OCI-M1 (cell line): ENCODE data around the gene AIFM1.
A peak's percentile ranks its signal among the peaks of the same experiment; 100 is the strongest.

Source experiments
- DNase-seq: peaks from one replicate; lab custom pipeline; 2025; lab: John Stamatoyannopoulos, UW

The AIFM1 gene

DNA sequence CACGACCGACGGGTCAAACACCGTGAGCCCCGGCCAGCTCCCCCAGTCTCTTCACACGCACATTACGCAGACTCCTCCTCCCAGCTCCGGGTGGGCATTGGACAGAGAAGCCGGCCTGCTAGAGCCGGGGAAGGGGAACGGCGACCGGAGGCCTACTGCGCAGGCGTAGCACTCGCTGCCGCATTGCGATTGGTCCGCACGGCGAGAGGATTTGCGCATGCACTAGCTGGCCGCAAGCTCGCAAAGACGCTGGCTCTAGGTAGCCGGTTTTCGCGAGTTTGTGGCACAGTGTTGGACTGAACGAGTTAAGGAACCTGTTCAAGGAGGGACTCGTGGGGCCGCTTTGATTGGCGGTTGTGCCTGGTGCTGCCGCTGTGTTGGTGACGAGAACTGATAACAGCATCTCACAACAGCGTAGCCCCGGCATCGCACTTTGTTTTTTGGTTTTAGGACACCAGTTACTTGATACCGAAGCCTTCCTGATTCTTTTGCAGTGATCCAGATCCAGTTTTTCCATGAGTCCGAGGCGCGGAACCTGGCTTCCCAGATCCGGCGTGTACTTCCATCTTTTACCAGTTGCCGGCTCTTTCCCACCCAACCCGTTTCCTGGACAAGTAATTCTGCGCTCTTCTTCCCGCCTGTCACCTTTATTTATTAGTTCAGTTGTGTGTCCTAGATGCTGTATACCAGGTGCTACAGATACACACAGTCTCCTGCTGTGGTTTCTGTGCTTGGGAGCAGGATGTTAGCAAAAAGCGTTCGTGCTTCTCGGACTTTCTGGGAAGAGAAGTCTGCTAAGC, at the start of gene AIFM1:
AIFM1 (minus strand) TSS at position 139 of the 800 bp plus-strand sequence. CDS start 185 bp downstream, outside the sequence.
- DNase-seq: peak; percentile 97

DNA sequence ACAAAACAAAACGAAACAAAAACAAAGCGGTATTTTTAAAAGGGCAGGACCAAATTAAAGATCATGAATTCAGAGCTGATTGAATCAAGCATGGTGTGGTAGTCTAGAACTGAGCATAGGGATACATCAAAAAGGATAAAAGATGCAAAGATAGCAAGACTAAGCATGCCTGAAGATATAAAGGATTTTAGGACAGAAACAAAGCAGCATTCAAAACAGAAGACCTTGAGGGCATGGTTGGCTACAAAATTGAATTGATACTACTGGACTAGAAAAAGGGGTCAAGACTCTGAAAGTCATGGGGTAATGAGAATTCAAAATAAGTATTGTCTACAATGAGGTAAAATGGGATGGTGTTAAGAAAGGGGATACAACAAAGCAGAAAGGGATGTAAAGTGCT, 47.7 kb upstream of the AIFM1 start:
- DNase-seq: no peak

DNA sequence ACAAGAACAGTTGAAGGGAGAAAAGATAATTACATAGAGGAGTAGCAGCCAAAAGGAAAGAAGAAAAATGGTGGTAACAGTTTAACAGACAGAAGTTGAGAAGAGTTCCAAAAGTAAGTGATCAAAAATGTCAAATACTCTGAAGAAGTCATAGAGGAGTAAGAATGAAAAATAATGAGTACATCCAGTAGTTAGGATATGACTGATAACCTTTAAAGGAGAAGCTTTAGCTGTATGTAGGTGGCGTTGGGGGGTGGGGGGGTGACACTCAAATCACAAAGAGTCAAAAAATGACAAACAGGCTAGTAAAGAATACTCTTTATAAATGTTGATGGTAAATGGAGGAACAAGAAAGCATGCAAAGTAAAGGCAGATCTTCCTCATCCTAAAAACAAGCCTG, 46.7 kb upstream of the AIFM1 start:
- no peak for DNase-seq

DNA sequence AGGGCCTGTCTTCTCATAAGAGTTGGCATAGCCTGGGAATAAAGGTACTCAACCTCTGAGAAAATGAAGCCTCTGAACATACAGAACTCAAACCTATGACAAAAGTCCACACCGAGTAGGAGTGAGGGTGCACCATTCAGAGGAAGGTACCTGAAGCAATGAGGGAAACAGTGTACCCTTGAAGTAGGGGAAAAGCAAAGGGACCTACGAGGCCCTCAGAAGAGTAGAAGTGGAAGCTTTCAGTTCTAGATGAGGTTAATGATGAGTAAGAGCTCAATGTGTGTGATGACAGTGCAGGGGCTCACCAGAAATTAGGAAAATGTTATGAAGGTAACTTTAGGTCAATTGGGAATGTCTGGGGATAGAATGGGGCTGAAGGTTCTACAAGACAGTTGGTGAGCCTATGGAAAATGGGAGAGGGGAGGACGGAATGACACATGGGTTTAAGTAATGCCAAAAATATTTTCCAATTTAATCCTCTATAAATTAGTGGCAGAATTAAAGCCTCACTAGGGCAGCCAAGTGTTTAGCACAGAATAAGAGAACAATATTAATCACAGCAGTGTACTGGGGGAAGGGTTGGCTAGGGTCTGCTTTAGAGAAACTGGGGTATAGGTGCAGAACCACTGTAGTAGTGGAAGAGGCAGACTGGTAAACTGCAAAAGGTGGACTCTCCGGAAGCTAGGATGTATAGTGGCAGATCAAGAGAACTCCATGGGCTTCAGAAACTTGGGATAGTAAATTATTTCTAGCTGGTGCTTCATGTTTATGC, 46.0 kb upstream of the AIFM1 start:
- DNase-seq: no peak

DNA sequence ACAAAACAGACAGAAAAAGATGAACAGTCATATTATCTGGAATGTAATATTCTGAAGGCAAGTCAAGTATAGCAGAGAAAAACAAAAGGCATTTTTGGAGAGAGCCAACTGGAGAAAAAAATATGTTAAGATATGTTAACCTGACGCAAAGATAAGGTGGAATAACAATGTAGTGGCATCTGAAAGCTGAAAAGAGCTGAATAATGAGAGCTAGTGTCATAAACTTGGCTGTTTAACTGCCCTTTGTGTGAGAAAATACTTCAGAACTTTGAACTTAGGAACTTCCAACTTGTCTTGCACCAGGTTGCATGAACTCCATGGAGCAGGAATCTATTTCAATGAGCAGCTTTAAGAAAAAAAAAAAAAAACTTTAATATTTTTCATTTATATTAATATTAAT, 39.0 kb upstream of the AIFM1 start:
- no peak for DNase-seq

DNA sequence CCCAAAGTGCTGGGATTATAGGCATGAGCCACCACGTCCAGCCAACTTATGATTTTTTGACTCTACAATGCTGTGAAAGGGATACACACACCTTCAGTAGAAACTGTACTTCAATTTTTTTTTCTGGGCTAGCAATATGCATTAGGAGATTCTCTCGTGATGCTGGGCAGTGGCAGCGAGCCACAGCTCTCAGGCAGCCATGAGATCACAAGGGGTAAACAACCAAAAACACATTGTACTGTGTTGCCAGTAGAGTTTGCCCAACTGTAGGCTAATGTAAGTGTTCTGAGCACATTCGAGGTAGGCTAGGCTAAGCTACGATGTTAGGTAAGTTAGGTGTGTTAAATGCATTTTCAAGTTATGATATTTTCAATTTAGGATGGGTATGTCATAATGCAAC, 31.8 kb upstream of the AIFM1 start:
- no peak for DNase-seq

DNA sequence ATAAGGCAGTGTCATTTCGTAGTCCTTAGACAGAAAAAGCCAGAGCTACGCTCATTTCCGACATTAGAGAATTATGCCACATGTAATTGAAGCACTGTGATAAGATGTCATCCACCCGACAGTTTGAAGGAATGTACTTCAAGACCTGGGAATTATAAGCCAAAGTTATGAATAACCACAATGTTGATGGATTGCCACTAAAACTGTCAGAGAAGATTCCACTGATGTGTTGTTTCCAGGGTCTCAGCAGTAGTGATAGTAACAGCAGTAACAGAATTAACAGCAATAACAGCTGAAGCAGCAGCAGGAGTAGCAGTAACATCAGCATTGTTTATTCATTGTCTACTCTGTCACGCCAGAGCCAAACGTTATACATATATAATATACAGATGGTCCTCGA, 30.8 kb upstream of the AIFM1 start:
- DNase-seq: no peak

DNA sequence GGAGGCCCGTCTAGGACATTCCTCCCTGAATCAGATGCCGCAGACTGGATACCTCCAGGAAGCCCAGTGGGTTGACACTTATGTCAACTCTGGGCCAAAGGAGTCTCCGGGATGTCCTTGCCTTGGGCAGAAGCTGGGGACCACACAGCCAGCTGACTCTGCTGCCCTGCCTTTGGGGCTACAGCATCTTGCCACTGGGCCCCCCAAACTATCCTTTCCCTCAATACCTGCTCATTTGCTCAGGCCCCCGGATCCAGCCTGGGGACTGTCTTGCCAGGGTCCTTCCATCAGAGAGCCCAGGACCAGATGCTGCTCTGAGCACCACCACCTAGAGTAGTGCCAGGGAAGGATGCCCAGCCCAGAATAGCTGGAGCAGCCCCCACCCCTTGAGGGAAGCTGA, 25.2 kb upstream of the AIFM1 start:
- DNase-seq: no peak

DNA sequence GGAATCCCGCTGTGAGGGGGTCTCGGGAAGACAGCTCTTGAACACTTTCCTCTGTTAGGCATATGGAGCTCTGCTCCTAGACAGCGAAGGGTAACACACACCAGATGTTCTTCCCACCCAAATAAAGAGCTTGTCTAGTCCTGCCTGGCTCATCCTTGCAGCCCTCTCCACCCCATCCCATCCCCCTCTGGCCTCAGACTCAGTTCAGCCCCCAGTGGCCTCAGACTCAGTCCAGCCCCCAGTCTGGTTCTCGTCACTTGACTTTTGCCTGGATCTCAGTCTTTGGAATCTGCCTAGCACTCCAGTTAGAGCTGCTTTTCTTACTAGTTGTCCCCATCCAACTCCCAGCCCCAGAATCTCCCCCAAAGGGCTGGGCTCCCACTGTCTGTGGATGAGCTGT, 21.0 kb upstream of the AIFM1 start:
- no peak for DNase-seq

DNA sequence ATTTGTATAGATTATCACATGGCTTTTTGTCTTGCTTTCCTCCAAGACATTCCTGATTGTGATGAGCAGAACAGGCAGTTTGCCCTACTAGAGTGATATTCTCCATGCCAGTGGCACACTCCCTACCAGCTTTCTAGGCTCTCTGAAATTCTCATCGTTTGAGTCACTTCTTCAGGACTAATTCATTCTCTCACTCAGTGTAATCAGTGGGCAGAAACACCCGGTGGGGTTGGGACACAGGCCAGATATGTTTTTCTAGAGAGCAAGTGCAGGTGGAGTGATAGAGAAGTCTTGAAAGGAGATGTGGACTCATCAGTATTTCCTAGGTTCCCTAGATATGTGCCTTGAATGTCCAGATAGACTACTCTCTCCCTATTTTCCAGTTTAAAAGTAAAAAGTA, 19.2 kb upstream of the AIFM1 start:
- DNase-seq: no peak

DNA sequence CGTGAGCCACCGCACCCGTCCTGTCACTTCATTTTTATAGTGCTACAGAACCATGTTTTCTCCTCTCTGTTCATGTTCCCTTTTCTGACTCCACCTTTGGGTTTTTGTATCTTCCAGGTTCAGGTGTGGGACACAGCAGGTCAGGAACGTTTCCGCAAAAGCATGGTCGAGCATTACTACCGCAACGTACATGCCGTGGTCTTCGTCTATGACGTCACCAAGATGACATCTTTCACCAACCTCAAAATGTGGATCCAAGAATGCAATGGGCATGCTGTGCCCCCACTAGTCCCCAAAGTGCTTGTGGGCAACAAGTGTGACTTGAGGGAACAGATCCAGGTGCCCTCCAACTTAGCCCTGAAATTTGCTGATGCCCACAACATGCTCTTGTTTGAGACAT, 18.5 kb upstream of the AIFM1 start:
- DNase-seq: no peak

DNA sequence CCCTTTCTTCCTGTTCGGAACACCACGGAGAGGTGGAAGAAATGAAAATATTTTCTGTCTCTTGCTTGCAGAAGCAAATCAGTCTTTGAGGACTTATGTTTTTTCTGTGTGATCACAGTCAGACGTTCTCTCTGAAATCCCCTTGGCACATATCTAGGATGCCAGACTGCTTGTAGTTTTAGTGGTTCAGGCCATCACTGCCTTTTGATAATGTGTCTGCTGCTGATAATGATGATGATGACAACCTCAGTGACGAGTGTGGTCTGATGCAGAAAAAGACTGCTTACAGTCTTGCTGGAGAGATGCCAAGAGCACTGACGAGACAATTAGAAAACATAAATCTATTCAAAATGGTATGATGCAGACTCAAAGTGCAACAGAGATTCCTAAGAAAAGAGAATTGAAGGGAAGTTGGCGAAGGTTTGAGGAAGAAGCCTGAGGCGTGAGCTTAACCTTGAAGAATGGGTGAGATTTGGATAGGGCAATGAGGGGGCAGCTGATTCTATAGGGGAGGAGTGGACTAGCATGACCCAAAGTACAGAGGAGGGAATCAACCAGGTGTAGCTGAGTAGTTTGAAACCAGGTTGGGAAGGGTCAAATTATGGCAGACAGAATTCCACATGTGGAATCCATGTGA, 14.1 kb upstream of the AIFM1 start:
- DNase-seq: peak; percentile 96

DNA sequence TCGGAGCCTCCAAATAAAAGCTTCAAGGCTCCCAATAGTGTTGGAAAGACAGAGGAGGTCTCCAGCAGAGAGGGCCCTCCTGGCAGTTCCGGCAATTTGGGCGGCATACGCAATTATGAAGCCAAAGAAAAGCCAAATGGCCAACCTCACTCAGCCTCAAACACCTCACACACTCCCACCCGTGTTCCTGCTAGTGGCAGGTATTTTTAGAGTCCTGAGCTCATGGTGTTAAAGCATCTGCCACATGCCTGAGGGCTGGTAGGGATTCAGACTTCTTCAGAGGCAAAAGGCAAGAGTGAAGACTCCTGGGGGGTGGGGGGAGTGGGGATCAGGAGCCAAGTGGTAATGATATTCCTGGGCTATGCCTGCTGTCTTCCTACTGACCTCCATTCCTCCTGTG, 13.5 kb upstream of the AIFM1 start:
- DNase-seq: no peak

DNA sequence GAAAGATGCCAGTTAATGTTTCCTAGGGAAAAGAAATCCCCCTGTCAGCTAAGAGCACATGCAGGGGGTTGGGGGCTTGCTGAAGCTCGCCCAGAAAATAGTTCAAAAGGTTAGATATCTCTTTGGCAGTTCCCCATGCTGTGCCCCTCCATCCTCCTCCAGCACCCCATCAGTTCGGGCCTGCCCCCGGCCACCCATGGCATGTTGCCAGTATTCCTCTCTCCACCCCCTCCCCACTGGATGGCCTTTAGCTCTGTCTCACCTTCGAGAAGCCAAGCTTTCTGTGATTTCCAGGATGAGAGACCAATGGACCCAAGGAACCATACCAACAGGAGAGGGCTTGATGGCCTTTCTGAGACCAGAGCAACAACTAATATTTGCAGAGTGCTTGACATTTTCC, 11.3 kb upstream of the AIFM1 start:
- DNase-seq: no peak

DNA sequence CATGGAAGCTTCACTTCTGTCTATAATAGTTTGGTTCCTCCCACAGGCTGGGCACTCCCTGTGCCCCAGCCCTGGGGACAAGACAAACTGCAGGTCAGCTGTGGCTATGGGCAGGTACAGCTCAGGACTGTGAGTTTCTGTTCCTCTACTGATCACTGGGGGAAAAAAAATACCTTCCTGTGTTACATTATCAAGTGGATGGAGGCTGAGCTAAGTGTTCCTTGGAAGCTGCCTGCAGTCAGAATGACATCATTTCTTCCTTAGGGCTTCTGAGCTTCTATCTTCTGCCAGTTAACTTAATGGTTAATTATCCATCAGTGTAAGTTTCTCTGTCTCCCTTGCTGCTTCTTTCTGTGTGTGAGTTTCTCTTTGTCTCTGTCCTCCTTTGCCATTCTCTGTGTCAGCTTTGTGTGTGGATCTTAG, 10.7 kb upstream of the AIFM1 start:
- peak; percentile 54 for DNase-seq

DNA sequence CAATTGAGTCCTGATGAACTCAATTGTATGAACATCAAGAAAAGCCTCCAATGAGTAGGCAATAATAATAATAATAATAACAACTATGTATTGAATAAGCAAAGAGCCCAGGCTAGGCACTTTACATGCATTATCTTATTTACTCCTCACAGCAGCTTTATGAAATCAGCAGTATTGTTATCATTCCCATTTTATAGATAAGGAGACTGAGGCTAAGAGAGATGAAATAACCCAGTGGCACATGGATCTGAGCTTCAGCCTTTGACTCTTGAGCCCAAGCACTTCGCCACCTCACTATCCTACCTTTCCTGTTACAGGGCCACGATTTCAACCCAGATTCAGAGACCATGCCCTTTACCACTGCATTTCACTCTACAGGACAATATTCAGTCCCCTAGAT, 9.3 kb upstream of the AIFM1 start:
- peak; percentile 39 for DNase-seq

DNA sequence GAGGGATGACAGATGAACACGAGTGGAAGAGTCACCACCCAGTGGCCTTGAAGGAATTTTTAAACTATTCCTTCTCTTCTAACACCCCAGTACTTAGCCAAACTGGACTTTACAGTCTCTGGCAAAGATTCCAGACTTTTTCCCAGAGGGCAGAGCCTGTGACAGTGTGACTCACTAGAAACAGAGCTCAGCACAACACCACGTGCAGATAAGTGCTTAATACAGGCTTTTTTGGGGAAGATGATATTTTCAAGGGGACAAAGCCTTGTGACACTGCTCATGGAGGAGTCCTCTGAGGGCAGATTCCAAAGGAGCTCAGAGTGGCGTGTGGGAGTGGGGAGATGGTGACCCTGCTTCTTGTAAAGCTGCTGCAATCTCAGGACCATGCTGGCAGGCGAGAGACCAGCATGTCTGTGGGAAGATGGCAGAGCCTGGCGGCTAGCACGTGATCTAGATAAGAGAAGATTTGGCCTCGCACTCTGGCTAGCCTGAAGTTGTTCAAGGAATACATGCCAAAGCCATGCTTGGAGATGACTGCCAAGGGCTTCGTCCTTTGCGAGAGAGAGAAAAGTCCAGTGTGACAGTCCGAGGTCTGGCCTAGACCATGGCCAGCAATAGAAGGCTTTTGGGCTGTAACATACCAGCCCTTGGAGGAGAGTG, 8.5 kb upstream of the AIFM1 start:
- peak; percentile 73 for DNase-seq

DNA sequence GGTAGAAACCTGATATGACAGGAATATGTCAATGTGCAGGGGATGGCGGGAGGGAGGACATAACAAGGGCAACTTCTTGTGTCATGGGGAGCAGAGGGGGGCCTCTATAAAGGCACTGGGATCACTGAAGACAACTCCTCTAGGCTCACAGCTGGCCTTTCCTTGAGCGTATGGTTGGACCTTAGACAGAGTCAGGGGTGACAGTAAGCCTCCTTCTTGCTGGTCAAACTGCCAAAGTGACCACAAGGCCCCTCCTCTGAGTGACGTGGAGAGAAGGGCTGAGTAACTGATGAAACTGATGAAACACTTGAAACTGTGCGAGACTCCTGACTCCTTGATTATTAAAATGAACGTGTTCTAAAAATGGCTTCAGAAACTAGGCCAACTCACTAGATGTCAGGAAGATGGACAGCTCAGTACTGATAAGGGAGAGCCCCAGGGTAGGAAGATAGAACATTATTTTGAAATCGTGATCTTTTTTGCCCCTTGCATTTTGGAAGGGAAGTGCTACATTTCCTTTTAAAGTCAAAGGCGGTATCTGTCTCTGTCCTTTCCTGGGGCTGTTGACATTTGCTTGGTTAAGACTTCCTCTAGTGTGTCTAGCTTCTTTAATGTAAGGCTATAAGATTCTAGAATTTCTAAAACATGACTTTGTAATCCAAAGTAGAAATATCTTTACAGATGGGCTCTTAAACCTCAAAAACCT, 7.7 kb upstream of the AIFM1 start:
- DNase-seq: peak; percentile 97

DNA sequence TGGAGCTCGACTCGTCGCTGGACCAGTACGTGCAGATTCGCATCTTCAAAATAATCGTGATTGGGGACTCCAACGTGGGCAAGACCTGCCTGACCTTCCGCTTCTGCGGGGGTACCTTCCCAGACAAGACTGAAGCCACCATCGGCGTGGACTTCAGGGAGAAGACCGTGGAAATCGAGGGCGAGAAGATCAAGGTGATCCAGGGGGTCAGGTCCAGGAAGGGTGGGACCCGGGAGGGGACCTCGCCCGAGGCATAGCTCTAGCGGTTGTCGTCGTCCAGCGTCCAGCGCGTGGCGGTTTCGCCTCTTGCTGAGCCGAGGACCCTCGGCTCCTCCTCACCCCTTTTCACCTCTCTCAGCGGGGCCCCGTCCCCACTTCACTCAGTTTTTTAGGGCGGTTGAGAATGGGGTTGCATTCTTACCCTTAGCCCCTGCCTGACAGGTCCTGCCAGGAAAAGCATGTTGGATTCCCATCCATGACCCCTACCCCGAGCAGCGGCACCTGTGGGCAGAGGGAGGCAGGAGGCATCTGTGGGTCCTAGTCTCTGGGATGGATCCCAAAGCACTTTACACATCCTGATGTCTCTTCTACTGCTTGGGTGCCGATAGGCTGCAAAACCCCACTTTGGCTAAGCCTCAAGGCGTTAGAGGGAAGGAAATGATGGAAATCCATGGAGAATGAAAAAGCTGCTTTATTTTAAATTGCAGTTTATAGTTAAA, 6.6 kb upstream of the AIFM1 start:
- DNase-seq: peak; percentile 40

DNA sequence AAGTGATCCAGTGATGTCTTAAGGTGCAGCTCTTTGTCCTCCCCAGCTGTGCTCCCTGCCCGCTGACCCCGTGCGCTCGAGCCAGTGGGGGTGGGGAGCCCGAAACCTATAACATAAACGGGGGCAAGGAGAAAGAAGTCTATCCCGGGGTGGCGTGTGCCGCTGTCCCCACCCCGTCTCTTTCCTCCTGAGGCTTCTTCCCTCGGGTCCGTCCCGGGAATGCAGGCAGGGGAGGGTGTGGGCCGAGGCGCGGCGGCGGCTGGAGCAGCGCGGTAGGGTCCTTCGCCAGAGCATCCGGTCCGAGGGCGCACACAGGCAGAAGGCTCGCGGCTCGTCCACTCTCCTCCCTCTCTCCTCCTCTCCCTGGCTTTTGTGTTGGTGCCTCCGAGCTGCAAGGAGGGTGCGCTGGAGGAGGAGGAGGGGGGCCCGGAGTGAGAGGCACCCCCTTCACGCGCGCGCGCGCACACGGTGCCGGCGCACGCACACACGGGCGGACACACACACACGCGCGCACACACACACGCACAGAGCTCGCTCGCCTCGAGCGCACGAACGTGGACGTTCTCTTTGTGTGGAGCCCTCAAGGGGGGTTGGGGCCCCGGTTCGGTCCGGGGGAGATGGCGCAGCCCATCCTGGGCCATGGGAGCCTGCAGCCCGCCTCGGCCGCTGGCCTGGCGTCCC, 5.9 kb upstream of the AIFM1 start, which contains the start of gene RAB33A:
RAB33A (plus strand) TSS at position 517 of the 681 bp plus-strand sequence; CDS start at position 618, 101 bp downstream.
- peak; percentile 62 for DNase-seq
